SK-N-SH treated with all-trans-retinoic acid at 6 μM for 48 hours (cell line): ENCODE data around the gene CDCA3.

Experiments
- ATAC-seq: fragments of 200-7000 bp; cut with Tn5 transposase; 3 replicates; pipeline ENCODE4 v1.9.1; 2020; ENCODE audit warnings: mild to moderate bottlenecking, moderate library complexity
- ARNTL ChIP-seq: fragments of 450-650 bp; formaldehyde crosslinking; IDR thresholded peaks from 2 replicates; pipeline ENCODE4 v1.5.0; 2020; ENCODE audit warnings: low read depth, mild to moderate bottlenecking, moderate library complexity, borderline replicate concordance
- BACH2 ChIP-seq: fragments of 250-450 bp; sonication (Bioruptor Pico); IDR thresholded peaks from 2 replicates; pipeline ENCODE4 v1.9.0; 2021; ENCODE audit warnings: mild to moderate bottlenecking, borderline replicate concordance
- CSDC2 ChIP-seq: fragments of 250-450 bp; sonication (Bioruptor Pico); IDR thresholded peaks from 2 replicates; pipeline ENCODE4 v1.5.0; 2020; ENCODE audit warnings: mild to moderate bottlenecking, moderate library complexity
- ESRRG ChIP-seq: fragments of 250-450 bp; sonication (Bioruptor Pico); IDR thresholded peaks from 2 replicates; pipeline ENCODE4 v1.6.1; 2021; ENCODE audit warnings: mild to moderate bottlenecking
- GLIS3 ChIP-seq: fragments of 250-450 bp; sonication (Bioruptor Pico); IDR thresholded peaks from 2 replicates; pipeline ENCODE4 v1.5.0; 2020; ENCODE audit warnings: mild to moderate bottlenecking, moderate library complexity
- ISL1 ChIP-seq: fragments of 250-450 bp; sonication (Bioruptor Pico); IDR thresholded peaks from 2 replicates; pipeline ENCODE4 v2.1.2; 2022; ENCODE audit warnings: mild to moderate bottlenecking, moderate library complexity
- OSR1 ChIP-seq: fragments of 250-450 bp; sonication (Bioruptor Pico); IDR thresholded peaks from 2 replicates; pipeline ENCODE4 v1.8.0; 2022; ENCODE audit warnings: moderate library complexity, mild to moderate bottlenecking, inconsistent platforms
- PPARA ChIP-seq: fragments of 250-450 bp; sonication (Bioruptor Pico); IDR thresholded peaks from 2 replicates; pipeline ENCODE4 v1.5.0; 2020; ENCODE audit warnings: mild to moderate bottlenecking, borderline replicate concordance
- RARB ChIP-seq: fragments of 250-450 bp; sonication (Bioruptor Pico); IDR thresholded peaks from 2 replicates; pipeline ENCODE4 v1.8.0; 2021; ENCODE audit warnings: mild to moderate bottlenecking, moderate library complexity
- SNAI2 ChIP-seq: fragments of 250-450 bp; sonication (Bioruptor Pico); IDR thresholded peaks from 2 replicates; pipeline ENCODE4 v1.5.0; 2020; ENCODE audit warnings: mild to moderate bottlenecking, moderate library complexity
- TCF4 ChIP-seq: fragments of 250-450 bp; sonication (Bioruptor Pico); IDR thresholded peaks from 2 replicates; pipeline ENCODE4 v1.8.0; 2021; ENCODE audit warnings: mild to moderate bottlenecking, moderate library complexity, borderline replicate concordance
- TOX ChIP-seq: fragments of 250-450 bp; sonication (Bioruptor Pico); IDR thresholded peaks from 2 replicates; pipeline ENCODE4 v1.8.0; 2021; ENCODE audit warnings: mild to moderate bottlenecking, moderate library complexity, borderline replicate concordance
- ZC3H10 ChIP-seq: fragments of 250-450 bp; sonication (Bioruptor Pico); IDR thresholded peaks from 2 replicates; pipeline ENCODE4 v1.5.1; 2021; ENCODE audit warnings: mild to moderate bottlenecking, moderate library complexity
- ZFP3 ChIP-seq: fragments of 250-450 bp; sonication (Bioruptor Pico); IDR thresholded peaks from 2 replicates; pipeline ENCODE4 v1.5.0; 2020; ENCODE audit warnings: mild to moderate bottlenecking, moderate library complexity
- ZFP30 ChIP-seq: fragments of 450-650 bp; formaldehyde crosslinking; IDR thresholded peaks from 2 replicates; pipeline ENCODE4 v1.5.0; 2022; ENCODE audit warnings: mild to moderate bottlenecking, moderate library complexity
- ZNF565 ChIP-seq: fragments of 450-650 bp; formaldehyde crosslinking; conservative IDR thresholded peaks from 2 replicates; pipeline ENCODE4 v1.5.0; 2020; ENCODE audit warnings: low read depth, mild to moderate bottlenecking, moderate library complexity
- ZNF8 ChIP-seq: fragments of 450-650 bp; formaldehyde crosslinking; IDR thresholded peaks from 2 replicates; pipeline ENCODE4 v1.5.0; 2020; ENCODE audit warnings: mild to moderate bottlenecking, moderate library complexity
- TF ChIP-seq, protein P1 (sequence below): fragments of 250-450 bp; sonication (Bioruptor Pico); IDR thresholded peaks from 2 replicates; pipeline ENCODE4 v1.5.1; 2021; ENCODE audit warnings: mild to moderate bottlenecking, moderate library complexity
- TF ChIP-seq, protein P2 (sequence below): fragments of 250-450 bp; sonication (Bioruptor Pico); IDR thresholded peaks from 2 replicates; pipeline ENCODE4 v1.5.1; 2020; ENCODE audit warnings: low read depth, mild to moderate bottlenecking, moderate library complexity
- TF ChIP-seq, protein P3 (sequence below): fragments of 250-450 bp; sonication (Bioruptor Pico); IDR thresholded peaks from 2 replicates; pipeline ENCODE4 v1.8.0; 2020; ENCODE audit warnings: mild to moderate bottlenecking, moderate library complexity, borderline replicate concordance
- TF ChIP-seq, protein P4 (sequence below): fragments of 250-450 bp; sonication (Bioruptor Pico); IDR thresholded peaks from 2 replicates; pipeline ENCODE4 v1.8.0; 2021; ENCODE audit warnings: low read depth, mild to moderate bottlenecking, moderate library complexity, borderline replicate concordance
- TF ChIP-seq, protein P5 (sequence below): fragments of 250-450 bp; sonication (Bioruptor Pico); IDR thresholded peaks from 2 replicates; pipeline ENCODE4 v1.5.0; 2020; ENCODE audit warnings: mild to moderate bottlenecking, moderate library complexity

Gene CDCA3

DNA sequence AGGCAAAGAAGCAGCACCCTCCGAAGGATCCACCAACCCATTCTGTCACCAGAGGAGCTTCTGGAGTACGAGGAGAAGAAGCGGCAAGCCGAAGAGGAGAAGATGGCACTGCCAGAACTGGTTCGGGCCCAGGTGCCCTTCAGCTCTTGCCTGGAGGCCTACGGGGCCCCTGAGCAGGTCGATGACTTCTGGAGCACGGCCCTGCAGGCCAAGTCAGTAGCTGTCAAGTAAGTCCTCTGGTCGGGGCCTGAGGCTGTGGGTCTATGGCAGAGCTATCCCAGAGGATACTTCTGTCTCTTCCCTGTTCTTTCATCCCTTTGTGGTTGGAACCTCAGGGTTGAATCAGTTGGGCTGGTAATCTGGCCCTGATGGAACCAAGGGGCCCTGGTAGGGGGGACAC, 10.3 kb upstream of the CDCA3 start:
- TF ChIP-seq TCF4 (CRISPR knock-in tag): no peak
- TF ChIP-seq GLIS3: no peak
- TF ChIP-seq RARB (CRISPR knock-in tag): no peak
- TF ChIP-seq, protein P1, sequence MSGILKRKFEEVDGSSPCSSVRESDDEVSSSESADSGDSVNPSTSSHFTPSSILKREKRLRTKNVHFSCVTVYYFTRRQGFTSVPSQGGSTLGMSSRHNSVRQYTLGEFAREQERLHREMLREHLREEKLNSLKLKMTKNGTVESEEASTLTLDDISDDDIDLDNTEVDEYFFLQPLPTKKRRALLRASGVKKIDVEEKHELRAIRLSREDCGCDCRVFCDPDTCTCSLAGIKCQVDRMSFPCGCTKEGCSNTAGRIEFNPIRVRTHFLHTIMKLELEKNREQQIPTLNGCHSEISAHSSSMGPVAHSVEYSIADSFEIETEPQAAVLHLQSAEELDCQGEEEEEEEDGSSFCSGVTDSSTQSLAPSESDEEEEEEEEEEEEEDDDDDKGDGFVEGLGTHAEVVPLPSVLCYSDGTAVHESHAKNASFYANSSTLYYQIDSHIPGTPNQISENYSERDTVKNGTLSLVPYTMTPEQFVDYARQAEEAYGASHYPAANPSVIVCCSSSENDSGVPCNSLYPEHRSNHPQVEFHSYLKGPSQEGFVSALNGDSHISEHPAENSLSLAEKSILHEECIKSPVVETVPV: no peak
- no peak for TF ChIP-seq ZNF565
- TF ChIP-seq, protein P2, sequence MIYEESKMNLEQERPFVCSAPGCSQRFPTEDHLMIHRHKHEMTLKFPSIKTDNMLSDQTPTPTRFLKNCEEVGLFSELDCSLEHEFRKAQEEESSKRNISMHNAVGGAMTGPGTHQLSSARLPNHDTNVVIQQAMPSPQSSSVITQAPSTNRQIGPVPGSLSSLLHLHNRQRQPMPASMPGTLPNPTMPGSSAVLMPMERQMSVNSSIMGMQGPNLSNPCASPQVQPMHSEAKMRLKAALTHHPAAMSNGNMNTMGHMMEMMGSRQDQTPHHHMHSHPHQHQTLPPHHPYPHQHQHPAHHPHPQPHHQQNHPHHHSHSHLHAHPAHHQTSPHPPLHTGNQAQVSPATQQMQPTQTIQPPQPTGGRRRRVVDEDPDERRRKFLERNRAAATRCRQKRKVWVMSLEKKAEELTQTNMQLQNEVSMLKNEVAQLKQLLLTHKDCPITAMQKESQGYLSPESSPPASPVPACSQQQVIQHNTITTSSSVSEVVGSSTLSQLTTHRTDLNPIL (CRISPR knock-in tag): no peak
- TF ChIP-seq, all 23 proteins: peak for 0
- no peak for ATAC-seq

DNA sequence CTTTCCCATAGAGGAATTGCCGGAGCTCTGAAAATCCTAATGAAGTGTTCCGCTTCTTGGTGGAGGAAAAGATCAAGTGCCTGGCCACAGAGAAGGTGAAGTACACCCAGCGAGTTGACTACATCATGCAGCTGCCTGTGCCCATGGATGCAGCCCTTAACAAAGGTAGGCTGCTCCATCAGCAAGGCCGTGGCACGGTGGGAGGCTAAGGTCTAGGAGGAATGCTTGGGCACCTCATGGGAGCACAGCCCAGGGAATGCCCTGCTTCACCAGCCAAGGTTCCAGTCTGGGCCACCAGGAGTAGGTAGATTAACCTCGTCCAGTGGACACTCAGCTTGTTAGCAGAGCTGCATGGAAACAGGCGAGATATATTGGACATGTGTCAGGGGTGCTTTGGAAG, 9.9 kb upstream of the CDCA3 start:
- no peak for TF ChIP-seq ZNF8 (CRISPR knock-in tag)
- no peak for TF ChIP-seq GLIS3
- no peak for TF ChIP-seq ARNTL (CRISPR knock-in tag)
- TF ChIP-seq ZC3H10 (CRISPR knock-in tag): no peak
- no peak for TF ChIP-seq TOX
- TF ChIP-seq CSDC2 (CRISPR knock-in tag): no peak
- TF ChIP-seq ZFP3 (CRISPR knock-in tag): no peak
- TF ChIP-seq PPARA (CRISPR knock-in tag): no peak
- TF ChIP-seq, protein P3, sequence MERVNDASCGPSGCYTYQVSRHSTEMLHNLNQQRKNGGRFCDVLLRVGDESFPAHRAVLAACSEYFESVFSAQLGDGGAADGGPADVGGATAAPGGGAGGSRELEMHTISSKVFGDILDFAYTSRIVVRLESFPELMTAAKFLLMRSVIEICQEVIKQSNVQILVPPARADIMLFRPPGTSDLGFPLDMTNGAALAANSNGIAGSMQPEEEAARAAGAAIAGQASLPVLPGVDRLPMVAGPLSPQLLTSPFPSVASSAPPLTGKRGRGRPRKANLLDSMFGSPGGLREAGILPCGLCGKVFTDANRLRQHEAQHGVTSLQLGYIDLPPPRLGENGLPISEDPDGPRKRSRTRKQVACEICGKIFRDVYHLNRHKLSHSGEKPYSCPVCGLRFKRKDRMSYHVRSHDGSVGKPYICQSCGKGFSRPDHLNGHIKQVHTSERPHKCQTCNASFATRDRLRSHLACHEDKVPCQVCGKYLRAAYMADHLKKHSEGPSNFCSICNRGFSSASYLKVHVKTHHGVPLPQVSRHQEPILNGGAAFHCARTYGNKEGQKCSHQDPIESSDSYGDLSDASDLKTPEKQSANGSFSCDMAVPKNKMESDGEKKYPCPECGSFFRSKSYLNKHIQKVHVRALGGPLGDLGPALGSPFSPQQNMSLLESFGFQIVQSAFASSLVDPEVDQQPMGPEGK: no peak
- TF ChIP-seq, protein P1: no peak
- TF ChIP-seq BACH2: no peak
- no peak for TF ChIP-seq ISL1 (CRISPR knock-in tag)
- TF ChIP-seq OSR1 (CRISPR knock-in tag): no peak
- no peak for TF ChIP-seq SNAI2 (CRISPR knock-in tag)
- TF ChIP-seq ESRRG (CRISPR knock-in tag): no peak
- TF ChIP-seq, protein P4, sequence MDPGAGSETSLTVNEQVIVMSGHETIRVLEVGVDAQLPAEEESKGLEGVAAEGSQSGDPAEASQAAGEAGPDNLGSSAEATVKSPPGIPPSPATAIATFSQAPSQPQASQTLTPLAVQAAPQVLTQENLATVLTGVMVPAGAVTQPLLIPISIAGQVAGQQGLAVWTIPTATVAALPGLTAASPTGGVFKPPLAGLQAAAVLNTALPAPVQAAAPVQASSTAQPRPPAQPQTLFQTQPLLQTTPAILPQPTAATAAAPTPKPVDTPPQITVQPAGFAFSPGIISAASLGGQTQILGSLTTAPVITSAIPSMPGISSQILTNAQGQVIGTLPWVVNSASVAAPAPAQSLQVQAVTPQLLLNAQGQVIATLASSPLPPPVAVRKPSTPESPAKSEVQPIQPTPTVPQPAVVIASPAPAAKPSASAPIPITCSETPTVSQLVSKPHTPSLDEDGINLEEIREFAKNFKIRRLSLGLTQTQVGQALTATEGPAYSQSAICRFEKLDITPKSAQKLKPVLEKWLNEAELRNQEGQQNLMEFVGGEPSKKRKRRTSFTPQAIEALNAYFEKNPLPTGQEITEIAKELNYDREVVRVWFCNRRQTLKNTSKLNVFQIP (CRISPR knock-in tag): no peak
- ATAC-seq: no peak

DNA sequence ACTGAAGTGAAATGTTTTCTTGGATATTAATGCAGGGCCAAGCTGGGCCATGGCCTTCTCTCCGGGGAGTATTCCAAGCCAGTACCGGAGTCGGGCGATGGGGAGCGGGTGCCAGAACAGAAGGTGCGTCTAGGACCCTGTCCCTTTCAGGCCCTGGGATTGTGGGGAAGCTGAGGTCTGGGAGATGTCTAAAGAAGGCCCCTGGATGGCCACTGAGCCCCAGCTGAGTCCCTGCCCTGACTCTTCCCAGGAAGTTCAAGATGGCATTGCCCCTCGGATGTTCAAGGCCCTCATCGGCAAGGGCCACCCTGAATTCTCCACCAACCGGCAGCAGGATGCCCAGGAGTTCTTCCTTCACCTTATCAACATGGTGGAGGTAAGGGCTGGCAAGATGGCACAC, 9.0 kb upstream of the CDCA3 start:
- no peak for ATAC-seq
- TF ChIP-seq GLIS3: no peak
- no peak for TF ChIP-seq BACH2
- TF ChIP-seq ESRRG (CRISPR knock-in tag): no peak
- TF ChIP-seq OSR1 (CRISPR knock-in tag): no peak
- TF ChIP-seq SNAI2 (CRISPR knock-in tag): no peak
- TF ChIP-seq, protein P5, sequence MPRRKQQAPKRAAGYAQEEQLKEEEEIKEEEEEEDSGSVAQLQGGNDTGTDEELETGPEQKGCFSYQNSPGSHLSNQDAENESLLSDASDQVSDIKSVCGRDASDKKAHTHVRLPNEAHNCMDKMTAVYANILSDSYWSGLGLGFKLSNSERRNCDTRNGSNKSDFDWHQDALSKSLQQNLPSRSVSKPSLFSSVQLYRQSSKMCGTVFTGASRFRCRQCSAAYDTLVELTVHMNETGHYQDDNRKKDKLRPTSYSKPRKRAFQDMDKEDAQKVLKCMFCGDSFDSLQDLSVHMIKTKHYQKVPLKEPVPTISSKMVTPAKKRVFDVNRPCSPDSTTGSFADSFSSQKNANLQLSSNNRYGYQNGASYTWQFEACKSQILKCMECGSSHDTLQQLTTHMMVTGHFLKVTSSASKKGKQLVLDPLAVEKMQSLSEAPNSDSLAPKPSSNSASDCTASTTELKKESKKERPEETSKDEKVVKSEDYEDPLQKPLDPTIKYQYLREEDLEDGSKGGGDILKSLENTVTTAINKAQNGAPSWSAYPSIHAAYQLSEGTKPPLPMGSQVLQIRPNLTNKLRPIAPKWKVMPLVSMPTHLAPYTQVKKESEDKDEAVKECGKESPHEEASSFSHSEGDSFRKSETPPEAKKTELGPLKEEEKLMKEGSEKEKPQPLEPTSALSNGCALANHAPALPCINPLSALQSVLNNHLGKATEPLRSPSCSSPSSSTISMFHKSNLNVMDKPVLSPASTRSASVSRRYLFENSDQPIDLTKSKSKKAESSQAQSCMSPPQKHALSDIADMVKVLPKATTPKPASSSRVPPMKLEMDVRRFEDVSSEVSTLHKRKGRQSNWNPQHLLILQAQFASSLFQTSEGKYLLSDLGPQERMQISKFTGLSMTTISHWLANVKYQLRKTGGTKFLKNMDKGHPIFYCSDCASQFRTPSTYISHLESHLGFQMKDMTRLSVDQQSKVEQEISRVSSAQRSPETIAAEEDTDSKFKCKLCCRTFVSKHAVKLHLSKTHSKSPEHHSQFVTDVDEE (CRISPR knock-in tag): no peak
- no peak for TF ChIP-seq ZFP30 (CRISPR knock-in tag)
- TF ChIP-seq PPARA (CRISPR knock-in tag): no peak
- TF ChIP-seq ARNTL (CRISPR knock-in tag): no peak
- TF ChIP-seq, protein P2 (CRISPR knock-in tag): no peak
- TF ChIP-seq, protein P3: no peak
- TF ChIP-seq ZNF8 (CRISPR knock-in tag): no peak
- TF ChIP-seq RARB (CRISPR knock-in tag): no peak
- TF ChIP-seq, protein P4 (CRISPR knock-in tag): no peak
- TF ChIP-seq CSDC2 (CRISPR knock-in tag): no peak
